ENCODE measurements around the gene ANO4.

The ANO4 gene

GRCh38 chr12:100955139-100955538, 160.6 kb downstream of the ANO4 start:
- no peaks in the 10 kb centered on the region for H3K79me2 ChIP-seq (ENCODE audit: insufficient read depth, low read length)
- no peak overlapping the region for H3K4me3 ChIP-seq (ENCODE audit: low read depth in 1 of 2, low read length in 2 of 2)
- no peaks in the 10 kb centered on the region for H3K4me1 ChIP-seq (ENCODE audit: insufficient read depth, low read length)
- H3K27ac ChIP-seq (ENCODE audit: low read length): no peak overlapping the region
- DNase-seq (no peak), ATAC-seq (ENCODE audit: insufficient read depth, low read depth) (no peak)
- TF ChIP-seq, protein P1, sequence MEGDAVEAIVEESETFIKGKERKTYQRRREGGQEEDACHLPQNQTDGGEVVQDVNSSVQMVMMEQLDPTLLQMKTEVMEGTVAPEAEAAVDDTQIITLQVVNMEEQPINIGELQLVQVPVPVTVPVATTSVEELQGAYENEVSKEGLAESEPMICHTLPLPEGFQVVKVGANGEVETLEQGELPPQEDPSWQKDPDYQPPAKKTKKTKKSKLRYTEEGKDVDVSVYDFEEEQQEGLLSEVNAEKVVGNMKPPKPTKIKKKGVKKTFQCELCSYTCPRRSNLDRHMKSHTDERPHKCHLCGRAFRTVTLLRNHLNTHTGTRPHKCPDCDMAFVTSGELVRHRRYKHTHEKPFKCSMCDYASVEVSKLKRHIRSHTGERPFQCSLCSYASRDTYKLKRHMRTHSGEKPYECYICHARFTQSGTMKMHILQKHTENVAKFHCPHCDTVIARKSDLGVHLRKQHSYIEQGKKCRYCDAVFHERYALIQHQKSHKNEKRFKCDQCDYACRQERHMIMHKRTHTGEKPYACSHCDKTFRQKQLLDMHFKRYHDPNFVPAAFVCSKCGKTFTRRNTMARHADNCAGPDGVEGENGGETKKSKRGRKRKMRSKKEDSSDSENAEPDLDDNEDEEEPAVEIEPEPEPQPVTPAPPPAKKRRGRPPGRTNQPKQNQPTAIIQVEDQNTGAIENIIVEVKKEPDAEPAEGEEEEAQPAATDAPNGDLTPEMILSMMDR (IDR thresholded peaks at IDR 0.05; ENCODE audit: borderline replicate concordance, extremely low read depth, low read length, poor library complexity, severe bottlenecking): no peak
- no peak for TF ChIP-seq EZH2 (IDR thresholded peaks at IDR 0.05; ENCODE audit: borderline replicate concordance, low read depth, low read length, severe bottlenecking)
- H3K9me3 ChIP-seq (ENCODE audit: insufficient read depth, low read length, severe bottlenecking): no peaks in the 10 kb centered on the region
- no peak overlapping the region for H3K4me2 ChIP-seq (ENCODE audit: insufficient read depth, low read length)
- H3K27me3 ChIP-seq (ENCODE audit: insufficient read depth, low read length, poor library complexity): no peaks in the 10 kb centered on the region
- H3K36me3 ChIP-seq (ENCODE audit: insufficient read depth, low read length): no peaks in the 10 kb centered on the region
- H2AFZ ChIP-seq (ENCODE audit: low read depth, low read length): no peak overlapping the region
- no peak overlapping the region for H3K9ac ChIP-seq (ENCODE audit: low read depth, low read length)
- H4K20me1 ChIP-seq (ENCODE audit: insufficient read depth, low read length): no peaks in the 10 kb centered on the region

GRCh38 chr12:100956311-100956852, 161.8 kb downstream of the ANO4 start:
- no peaks in the 10 kb centered on the region for H3K9me3 ChIP-seq (ENCODE audit: insufficient read depth, low read length, severe bottlenecking)
- no peaks in the 10 kb centered on the region for H3K79me2 ChIP-seq (ENCODE audit: insufficient read depth, low read length)
- DNase-seq (no peak), ATAC-seq (ENCODE audit: insufficient read depth, low read depth) (no peak)
- no peak overlapping the region for H3K9ac ChIP-seq (ENCODE audit: low read depth, low read length)
- no peaks in the 10 kb centered on the region for H3K36me3 ChIP-seq (ENCODE audit: insufficient read depth, low read length)
- no peak overlapping the region for H3K27ac ChIP-seq (ENCODE audit: low read length)
- H3K4me3 ChIP-seq (ENCODE audit: low read depth in 1 of 2, low read length in 2 of 2): no peak overlapping the region
- H2AFZ ChIP-seq (ENCODE audit: low read depth, low read length): no peak overlapping the region
- no peaks in the 10 kb centered on the region for H3K27me3 ChIP-seq (ENCODE audit: insufficient read depth, low read length, poor library complexity)
- no peak for TF ChIP-seq EZH2 (IDR thresholded peaks at IDR 0.05; ENCODE audit: borderline replicate concordance, low read depth, low read length, severe bottlenecking)
- TF ChIP-seq, protein P1 (IDR thresholded peaks at IDR 0.05; ENCODE audit: borderline replicate concordance, extremely low read depth, low read length, poor library complexity, severe bottlenecking): no peak
- H4K20me1 ChIP-seq (ENCODE audit: insufficient read depth, low read length): no peaks in the 10 kb centered on the region
- no peak overlapping the region for H3K4me2 ChIP-seq (ENCODE audit: insufficient read depth, low read length)
- H3K4me1 ChIP-seq (ENCODE audit: insufficient read depth, low read length): no peaks in the 10 kb centered on the region

- no peaks in the 10 kb centered on the region for H3K79me2 ChIP-seq (ENCODE audit: insufficient read depth, low read length)
- no peak for DNase-seq
- no peak overlapping the region for H3K27ac ChIP-seq (ENCODE audit: low read length)
- H3K4me1 ChIP-seq (ENCODE audit: insufficient read depth, low read length): no peaks in the 10 kb centered on the region
- no peak overlapping the region for H2AFZ ChIP-seq (ENCODE audit: low read depth, low read length)
- H3K9ac ChIP-seq (ENCODE audit: low read depth, low read length): no peak overlapping the region
- no peak overlapping the region for H3K4me3 ChIP-seq (ENCODE audit: low read depth in 1 of 2, low read length in 2 of 2)
- no peaks in the 10 kb centered on the region for H3K27me3 ChIP-seq (ENCODE audit: insufficient read depth, low read length, poor library complexity)
- no peaks in the 10 kb centered on the region for H3K36me3 ChIP-seq (ENCODE audit: insufficient read depth, low read length)
- H3K9me3 ChIP-seq (ENCODE audit: insufficient read depth, low read length, severe bottlenecking): no peaks in the 10 kb centered on the region
- H3K4me2 ChIP-seq (ENCODE audit: insufficient read depth, low read length): no peak overlapping the region
- ATAC-seq (ENCODE audit: insufficient read depth, low read depth): no peak
- no peaks in the 10 kb centered on the region for H4K20me1 ChIP-seq (ENCODE audit: insufficient read depth, low read length)
- no peak for TF ChIP-seq EZH2 (IDR thresholded peaks at IDR 0.05; ENCODE audit: borderline replicate concordance, low read depth, low read length, severe bottlenecking)
- TF ChIP-seq, protein P1 (IDR thresholded peaks at IDR 0.05; ENCODE audit: borderline replicate concordance, extremely low read depth, low read length, poor library complexity, severe bottlenecking): no peak
Observed at GRCh38 chr12:100959481-100959880, 164.9 kb downstream of the ANO4 start.
